HG02678 (cell line): ENCODE results near the gene GAA.

Experiments
- ATAC-seq: cut with Tn5 transposase; IDR thresholded peaks from one replicate; pipeline ENCODE4 v1.9.1; 2021; ENCODE audit warnings: mild to moderate bottlenecking, moderate library complexity; ENCODE audit not compliant: unreplicated experiment

GAA gene

DNA sequence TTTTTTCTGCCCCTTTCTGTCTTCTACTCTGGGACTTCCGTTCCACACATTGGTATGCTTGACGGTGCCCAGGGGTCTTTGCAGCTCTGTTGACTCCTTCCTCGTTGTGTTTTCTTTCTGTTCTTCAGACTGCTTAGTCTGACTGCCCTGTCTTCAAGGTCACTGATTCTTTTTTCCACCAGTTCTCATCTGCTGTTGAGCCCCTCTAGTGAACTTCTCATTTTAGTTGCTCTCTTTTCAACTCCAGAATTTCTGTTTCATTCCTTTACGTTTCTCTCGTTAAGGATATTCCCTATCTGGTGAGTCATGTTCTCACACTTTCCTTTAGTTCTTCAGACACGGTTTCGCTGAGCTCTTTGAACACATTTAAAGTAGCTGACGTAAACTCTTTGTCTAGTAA is 13.8 kb downstream of the GAA start:
- ATAC-seq: no peak

DNA sequence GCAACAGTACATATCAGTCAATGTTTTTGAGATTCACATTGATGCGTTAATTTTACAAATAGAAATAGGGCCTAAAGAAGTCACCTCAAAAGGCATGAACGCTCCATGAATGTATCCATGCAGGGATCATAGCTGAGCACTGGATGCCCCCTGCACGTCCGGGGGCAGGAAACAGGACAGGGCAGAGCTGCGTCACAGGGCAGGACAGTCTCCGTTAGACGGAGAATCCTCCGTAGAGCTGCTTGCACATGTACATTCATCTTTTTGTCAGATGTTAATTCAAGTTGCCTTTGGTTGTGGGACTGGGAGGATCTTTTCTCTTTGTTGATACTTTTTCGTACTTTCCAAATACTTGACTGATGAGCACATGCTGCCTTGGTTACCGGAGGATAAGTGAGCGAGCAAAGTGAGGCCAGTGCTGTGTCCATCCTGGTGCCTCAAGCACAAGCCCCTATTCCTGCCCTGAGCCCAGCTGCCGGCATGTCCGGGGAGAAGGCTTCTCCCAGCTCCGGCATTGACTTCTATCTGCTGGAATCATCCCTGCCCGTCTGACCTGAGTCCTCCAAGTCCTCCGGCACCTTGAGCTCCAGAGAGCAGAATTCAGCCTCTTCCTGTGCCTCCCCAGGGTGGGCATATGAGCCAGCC is 15.0 kb downstream of the GAA start:
- ATAC-seq: no peak

DNA sequence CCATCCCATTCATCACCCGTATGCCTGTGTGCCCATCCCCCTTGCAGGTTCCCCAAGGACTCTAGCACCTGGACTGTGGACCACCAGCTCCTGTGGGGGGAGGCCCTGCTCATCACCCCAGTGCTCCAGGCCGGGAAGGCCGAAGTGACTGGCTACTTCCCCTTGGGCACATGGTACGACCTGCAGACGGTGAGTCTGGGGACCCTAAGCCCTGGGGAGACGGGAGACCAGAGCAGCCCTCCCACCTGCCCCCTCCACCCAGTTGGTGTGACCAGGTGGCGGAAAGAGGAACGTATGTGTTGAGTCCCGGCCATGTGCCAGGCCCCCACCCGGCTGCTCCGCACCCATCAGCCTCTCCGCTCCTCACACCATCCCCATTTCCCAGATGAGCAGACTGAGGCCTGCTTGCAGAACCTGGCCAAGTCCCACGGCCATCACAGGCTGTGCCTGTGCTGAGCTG is 15.6 kb downstream of the GAA start:
- no peak for ATAC-seq

DNA sequence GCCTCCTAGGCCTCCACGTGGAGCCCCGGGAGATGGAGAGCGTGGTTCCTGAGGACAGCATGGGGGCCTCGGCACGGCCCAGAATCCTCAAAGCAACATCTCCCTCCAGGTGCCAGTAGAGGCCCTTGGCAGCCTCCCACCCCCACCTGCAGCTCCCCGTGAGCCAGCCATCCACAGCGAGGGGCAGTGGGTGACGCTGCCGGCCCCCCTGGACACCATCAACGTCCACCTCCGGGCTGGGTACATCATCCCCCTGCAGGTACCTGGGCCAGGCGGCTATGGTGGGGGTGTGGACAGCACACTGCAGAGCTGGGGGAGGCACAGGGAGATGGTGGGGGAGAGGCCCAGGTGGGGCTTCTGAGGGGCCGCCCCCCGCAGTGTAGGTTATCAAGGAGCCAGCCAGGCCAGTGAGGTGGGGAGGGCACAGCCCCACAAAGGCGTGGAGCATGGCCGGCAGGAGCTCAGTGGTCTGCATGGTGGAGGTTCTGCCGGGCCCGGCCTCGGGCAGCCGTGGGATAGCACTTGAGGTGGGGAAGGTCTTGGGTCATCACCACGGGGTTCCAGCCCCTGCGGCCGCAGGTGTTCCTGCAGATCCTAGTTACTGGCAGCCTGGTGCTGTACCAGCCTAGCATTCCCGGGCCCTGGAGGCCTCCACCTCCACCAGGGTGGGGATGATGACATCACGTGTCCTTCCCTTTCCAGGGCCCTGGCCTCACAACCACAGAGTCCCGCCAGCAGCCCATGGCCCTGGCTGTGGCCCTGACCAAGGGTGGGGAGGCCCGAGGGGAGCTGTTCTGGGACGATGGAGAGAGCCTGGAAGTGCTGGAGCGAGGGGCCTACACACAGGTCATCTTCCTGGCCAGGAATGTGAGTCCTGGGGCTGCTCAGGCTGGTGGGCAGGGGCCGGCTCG is 16.4 kb downstream of the GAA start:
- no peak for ATAC-seq

DNA sequence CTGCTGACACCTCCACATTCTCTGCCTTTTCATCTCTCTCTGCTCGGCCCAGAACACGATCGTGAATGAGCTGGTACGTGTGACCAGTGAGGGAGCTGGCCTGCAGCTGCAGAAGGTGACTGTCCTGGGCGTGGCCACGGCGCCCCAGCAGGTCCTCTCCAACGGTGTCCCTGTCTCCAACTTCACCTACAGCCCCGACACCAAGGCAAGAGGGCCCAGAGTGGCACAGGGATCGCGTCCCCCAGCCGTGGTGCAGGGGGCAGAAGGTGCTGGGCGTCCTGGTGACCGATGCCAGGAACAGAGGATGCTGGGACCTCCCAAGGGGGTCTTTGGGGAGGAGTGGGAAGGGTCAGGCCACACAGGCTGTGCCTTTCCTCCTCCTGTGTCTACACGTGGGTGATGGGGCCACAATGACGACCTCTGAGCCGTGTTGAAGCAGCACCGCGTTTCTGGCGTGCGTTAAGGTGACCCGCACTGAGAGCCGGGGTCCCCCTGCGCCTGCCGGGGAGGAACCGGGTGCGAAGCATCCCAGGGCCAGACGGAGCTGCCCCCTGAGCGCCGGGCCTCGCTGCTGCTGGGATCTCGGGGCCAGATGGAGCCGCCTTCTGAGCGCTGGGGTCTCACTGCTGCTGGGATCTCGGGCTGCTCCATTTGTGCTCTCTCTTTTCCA is 17.4 kb downstream of the GAA start:
- ATAC-seq: no peak

DNA sequence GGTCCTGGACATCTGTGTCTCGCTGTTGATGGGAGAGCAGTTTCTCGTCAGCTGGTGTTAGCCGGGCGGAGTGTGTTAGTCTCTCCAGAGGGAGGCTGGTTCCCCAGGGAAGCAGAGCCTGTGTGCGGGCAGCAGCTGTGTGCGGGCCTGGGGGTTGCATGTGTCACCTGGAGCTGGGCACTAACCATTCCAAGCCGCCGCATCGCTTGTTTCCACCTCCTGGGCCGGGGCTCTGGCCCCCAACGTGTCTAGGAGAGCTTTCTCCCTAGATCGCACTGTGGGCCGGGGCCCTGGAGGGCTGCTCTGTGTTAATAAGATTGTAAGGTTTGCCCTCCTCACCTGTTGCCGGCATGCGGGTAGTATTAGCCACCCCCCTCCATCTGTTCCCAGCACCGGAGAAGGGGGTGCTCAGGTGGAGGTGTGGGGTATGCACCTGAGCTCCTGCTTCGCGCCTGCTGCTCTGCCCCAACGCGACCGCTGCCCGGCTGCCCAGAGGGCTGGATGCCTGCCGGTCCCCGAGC is 17.9 kb downstream of the GAA start:
- ATAC-seq: no peak

DNA sequence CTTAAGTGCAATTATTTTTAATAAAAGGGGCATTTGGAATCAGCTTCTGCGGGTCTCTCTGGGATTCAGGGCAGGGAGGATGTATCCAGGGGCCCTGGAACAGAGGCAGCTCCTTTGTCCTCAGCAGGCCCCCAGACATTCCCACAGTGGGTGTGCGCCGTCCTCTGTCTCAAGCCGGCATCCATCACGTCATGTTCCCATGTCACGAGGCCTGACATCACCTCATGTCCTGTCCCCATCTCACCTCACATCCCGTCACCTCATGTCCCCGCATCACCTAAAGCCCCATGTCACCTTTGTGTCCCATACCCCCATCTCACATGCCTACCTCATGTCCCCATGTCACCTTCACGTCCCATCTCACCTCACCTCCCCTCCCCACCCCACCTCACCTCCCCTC is 18.5 kb downstream of the GAA start:
- no peak for ATAC-seq

DNA sequence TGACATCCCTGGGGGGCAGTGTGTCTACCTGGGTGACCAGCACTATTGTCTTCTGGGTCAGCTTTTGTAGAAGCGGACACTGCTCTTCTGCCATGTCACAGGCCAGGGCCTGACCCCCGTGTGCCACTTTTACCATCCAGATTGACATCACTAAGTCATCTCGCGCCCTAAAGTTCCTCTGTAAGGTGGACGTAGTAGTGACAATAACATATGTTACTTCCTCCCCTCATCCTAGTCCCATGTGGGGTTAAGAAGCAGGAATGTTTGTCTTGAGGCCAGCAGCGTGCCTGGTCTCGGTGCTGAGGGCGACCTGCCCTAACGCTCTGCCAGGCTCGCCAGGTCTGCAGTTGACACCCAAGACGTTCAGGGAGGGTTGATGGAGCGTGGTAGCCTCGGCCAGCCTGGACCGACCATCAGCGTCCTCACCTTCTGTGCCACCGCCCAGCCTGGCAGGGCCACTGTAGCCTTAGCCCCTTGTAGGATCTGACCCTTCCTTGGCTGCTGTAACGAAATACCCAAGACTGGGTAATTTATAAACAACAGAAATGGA is 20.7 kb downstream of the GAA start:
- ATAC-seq: no peak

DNA sequence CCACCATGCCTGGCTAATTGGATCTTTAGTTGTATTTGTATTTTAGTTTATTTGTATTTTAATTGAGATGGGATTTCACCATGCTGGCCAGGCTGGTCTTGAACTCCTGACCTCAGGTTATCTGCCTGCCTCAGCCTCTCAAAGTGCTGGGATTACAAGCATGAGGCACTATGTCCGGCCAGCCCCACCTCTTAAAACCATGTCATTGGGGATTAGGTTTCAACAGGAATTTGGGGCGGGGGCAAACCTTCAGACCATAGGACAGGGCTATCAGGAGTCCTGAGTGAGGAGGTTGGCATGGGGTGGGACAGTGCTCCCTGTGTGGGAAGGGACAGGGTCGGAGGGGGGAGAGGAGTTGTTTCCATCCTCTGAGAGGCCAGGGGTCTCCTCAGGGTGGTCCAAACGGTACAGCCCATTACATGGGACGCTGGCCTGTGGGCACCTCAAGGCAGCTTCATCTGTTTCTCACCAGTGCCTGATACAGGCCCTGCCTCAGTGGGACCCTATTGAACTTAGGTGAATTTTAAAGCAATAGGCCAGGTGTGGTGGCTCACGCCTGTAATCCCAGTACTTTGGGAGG is 21.6 kb downstream of the GAA start:
- ATAC-seq: no peak

DNA sequence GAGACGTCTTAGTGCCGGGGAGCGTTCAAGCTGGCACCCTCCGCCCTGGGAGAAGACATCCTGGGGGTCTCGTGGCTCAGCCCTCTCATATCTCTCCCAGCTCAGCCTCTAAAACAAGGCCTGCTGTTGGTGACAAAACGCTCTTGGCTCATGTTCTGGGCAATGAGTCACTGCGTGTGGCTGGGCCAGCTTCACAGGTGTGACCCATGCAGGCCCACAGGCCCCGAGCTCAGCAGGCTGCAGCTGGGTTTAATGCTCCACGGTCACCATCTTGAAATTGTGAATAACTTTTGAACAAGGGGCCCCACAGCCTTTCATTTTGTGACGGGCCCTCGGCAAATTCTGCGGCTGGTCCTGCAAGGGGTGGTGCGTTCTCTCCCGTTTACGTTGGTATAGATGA is 22.4 kb downstream of the GAA start:
- ATAC-seq: no peak

DNA sequence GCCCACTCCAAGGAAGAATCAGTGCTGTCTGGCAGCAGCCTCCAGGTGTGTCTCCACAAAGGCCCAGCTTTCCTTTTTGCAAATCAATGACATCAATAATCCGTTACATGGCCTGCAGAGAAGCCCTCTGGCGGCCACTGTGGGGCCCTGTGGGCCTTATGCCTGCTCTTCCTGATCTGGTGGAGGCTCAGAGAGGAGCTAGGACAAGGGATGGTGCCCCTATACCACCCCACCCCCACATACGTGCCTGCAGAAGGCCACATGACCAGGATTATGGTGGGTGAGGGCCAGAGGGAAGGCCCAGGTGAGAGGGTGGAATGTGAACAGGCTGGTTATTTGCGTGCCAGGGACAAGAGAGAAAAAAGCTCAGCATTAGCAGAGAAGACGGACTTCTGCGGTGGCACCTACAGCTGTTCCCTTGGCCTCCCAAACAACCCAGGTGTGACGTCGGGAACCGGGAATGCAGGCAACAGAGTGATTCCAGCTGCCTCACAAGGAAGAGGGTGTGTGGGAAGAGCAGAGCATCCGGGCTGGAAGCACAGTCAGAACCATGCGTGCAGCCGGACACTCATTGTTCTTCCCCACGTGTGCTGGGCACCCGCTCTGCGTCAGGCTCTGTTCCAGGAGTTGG is 23.1 kb downstream of the GAA start:
- ATAC-seq: no peak

DNA sequence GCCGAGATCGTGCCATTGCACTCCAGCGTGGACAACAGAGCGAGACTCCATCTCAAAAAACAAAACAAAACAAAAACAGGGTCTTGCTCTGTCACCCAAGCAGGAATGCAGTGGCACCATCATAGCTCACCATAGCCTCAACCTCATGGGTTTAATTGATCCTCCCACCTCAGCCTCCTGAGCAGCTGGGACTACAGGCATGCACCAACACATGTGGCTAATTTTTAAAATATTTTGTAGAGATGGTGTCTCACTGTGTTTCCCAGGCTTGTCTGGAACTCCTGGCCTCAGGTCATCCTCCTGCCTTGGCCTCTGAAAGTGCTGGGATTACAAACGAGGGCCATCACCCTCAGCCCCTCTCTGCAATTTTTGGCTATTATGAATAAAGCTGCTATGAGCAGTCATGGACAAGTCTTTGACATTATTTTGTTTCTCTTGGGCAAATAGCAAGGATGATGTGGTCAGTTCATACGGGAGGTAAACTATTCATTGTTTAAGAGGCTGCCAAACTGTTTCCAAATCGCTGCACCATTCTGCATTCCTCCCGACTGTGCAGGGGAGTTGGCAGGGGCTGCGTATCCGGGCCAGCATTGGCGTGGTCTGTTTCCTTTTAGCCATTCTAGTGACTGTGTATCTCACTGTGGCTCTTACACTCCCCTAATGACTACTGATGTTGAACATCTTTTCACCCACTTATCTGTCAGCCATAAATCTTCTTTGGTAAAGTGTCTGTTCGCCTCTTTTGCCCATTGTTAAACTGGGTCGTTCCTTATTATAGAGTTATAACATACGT is 24.5 kb downstream of the GAA start:
- ATAC-seq: no peak

DNA sequence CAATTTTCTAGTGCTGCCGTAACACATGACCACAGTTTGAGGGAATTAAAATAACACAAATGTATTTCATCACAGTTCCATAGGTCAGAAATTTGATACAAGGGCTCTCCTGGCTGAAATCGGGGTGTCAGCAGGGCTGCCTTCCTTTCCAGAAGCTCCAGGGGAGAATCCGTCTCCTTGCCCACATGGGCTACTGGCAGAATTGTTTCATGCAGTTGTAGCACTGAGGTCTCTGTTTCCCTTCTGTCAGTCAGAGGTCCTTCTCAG is 25.0 kb downstream of the GAA start:
- ATAC-seq: no peak

DNA sequence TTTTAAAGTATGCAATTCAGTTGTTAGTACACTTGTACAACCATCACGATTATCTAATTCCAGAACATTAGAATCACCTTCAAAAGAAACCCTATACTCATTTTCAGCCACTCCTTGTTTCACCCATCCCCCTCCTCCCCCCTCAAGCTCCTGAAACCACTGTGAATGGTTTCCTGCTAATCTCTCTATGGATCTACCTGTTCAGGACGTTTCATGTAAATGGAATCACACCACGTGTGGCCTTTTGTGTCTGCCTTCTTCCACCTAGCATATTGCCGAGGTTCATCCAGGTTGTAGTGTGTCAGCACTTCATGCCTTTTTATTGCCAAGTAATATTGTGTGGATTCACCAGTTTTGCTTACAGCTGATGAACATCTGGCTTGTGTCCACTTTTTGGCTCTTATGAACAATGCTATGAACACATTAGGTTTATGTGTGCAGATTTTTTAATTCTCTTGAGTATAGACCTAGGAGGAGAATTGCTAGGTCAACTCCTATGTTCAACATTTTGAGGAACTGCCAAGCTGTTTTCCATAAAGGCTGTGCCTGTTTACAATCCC is 27.7 kb downstream of the GAA start:
- no peak for ATAC-seq

DNA sequence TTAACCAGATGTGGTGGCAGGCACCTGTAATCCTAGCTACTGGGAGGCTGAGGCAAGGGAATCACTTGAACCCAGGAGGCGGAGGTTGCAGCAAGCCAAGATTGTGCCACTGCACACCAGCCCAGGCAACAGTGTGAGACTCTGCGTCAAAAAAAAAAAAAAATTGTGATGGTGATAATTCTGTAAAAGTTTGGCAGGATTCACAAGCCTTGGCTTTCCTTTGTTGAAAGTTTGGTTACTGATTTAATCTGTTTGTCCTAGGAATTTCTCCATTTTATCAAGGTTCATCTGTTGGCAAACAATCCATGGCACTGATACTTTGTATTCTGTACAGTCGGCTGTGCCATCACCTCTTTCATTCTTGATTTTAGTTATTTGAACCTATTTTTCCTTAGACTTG is 29.6 kb downstream of the GAA start:
- no peak for ATAC-seq

DNA sequence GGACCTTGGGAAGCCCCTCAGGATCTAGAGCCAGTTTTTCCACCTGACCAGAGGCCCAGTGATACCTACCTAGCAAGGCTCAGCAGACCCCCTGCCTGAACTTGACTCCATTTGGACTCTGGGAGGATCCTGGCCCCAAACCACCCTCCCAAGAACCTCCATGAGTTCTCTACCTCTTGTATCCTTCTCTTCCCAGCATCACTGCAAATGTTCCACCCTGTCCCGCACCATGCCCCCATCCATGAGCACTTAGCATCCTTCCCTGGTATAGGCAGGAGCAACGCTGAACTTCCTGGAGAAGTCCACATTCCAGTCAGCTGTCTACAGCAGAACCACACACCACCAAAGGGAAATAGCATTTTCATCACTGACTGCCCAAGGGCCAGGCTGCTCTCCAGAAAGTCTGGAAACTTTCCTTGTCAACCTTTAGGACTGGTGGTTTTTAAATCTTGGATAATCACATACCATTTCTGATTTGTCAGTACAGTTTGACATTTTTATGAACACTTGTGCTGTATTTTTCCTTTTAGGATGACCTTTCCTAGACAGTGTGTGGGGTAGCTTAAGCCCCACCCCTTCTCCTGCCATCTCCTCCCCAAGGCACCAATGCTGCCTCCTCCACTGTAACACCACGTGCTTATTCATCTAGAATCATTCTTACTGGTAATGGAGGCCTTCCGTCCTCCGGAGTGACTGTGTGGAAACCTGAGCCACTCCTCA is 31.7 kb downstream of the GAA start:
- ATAC-seq: no peak

DNA sequence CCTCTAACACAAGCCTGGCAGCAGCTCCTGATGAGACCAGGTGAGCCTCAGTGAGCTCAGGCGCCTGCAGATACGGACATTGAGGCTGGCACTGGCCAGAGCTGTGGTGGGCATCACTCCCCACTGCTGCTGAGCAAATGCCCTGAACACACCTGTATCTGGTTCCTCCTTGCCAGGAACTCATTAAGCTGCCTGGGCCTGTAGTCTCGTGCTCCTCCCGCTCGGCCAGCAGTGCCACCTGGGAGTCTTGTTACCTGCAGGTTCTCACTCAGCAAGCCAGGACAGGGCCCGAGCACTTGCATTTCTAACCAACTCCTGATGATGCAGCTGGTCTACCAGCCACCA is 32.2 kb downstream of the GAA start:
- no peak for ATAC-seq

DNA sequence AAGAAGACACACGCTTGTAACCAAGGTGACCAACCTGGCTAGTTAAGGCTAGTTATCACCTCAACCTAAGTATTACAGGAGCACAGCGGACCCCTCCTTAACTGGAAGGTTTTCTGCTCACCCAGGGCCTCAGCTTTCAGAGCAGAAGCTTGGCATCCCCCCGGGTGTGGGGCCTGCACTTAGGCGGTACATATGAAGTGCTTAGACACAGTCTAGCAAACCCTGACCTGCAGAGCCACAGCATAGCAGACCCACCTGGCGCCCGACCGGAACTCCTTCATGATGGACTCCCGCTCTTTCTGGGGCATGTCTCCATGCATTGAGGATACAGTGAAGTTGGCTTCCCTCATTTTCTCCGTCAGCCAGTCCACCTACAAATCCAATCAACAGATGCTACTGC is 35.8 kb downstream of the GAA start:
- ATAC-seq: no peak

DNA sequence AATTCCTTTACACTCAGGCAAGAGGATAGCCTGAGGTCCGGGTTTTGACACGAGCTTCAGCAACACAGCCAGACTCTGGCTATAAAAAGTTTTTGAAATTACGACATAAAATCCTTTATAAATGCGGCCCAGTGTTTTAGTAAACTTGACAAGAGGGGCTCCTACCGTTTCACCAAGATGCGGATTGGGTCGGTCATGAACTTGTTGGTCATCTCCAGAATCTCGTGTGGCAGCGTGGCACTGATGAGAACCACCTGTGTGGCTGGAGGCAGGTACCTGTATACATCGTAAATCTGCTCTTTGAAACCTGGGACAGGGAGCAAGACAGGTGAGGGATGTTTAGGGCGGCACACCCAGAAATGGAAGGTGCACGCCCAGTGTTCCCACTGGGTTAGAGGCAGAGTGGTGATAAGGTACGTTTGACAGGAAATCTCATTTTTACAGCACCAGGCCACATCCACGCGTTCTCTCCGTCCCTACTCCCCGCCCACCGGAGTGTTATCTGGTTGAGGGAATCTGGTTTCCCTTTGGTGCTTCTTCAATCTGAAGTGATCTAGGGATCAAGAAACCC is 37.6 kb downstream of the GAA start:
- ATAC-seq: no peak
